ENCODE measurements around the gene NQO1. TPM values are rescaled to one million over a fixed set of nuclear protein-coding genes. Genes with fewer than 3 reads are reported as not detected.

Gene NQO1
- total and polyA plus RNA-seq, 9 of the 15 experiments (the other 6 are each of a cell fraction or from before 2014, with no cell fraction given): 96.7 to 198 (median 122) TPM

DNA sequence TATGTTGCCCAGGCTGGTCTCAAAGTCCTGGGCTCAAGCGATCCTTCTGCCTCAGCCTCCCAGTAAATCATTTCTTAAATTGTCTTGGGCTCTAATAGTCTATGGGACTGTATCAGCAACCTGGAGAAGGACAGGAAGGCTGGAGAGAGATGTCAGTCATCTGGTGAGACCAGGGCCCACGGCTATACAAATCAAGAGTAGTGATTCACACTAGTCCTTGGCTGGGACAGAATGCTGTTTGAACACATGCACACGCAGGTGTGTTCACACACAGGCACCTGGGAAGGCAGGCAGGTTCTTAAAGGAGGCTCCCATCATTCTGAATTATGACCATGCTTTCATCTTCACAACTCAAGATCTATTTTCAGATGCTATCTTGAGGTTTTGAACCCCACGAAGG lies 14.1 kb downstream of the NQO1 start:
- DNase-seq (ENCODE audit: extremely low read depth in 1 of 4, low spot score in 3 of 4): no peak
- Histone ChIP-seq H3K4me1 (replicated peaks in 1 of 2; ENCODE audit: control insufficient read depth in 2 of 2, insufficient read depth in 2 of 2, low read length in 2 of 2) (no peaks in the 10 kb centered on the region; a peak in 1 of 5 replicates), H3K9ac (ENCODE audit: insufficient read depth in 1 of 2, low read depth in 2 of 2, low read length in 2 of 2) (no peak overlapping the region), H3K4me2 (ENCODE audit: insufficient read depth, low read length) (no peak overlapping the region), H3K9me1 (ENCODE audit: control insufficient read depth, insufficient read depth, low read length) (no peaks in the 10 kb centered on the region), H3K4me3 (no peak overlapping the region), H3K79me2 (ENCODE audit: control insufficient read depth, insufficient read depth, low read length) (no peaks in the 10 kb centered on the region), H3K36me3 (ENCODE audit: control insufficient read depth, insufficient read depth, low read length) (peaks cover 64% of the 10 kb centered on the region; the same call in 2 of the 3 replicates), H4K20me1 (replicated peaks; ENCODE audit: control insufficient read depth, insufficient read depth, low read length) (no peaks in the 10 kb centered on the region), H3K27me3 (ENCODE audit: control insufficient read depth in 2 of 2, insufficient read depth in 2 of 2, low read length in 2 of 2) (no peaks in the 10 kb centered on the region), H3K27ac (ENCODE audit: extremely low read depth, low read depth, low read length) (no peak overlapping the region), H3K9me3 (replicated peaks; ENCODE audit: control insufficient read depth, insufficient read depth, low read depth, low read length) (no peaks in the 10 kb centered on the region), H2AFZ (ENCODE audit: low read depth, low read length) (no peak overlapping the region)
- in situ Hi-C loops (cut with MboI) (loop anchor here (5.0 kb wide), 1 partner anchor 40 kb away; the partner anchor contains the start of gene NOB1), intact Hi-C loops (cut with micrococcal nuclease) (no loop called here)
- TF ChIP-seq ZNF174 (CRISPR knock-in tag; IDR thresholded peaks at IDR 0.05): no peak
- TF ChIP-seq ZNF282 (CRISPR knock-in tag; IDR thresholded peaks at IDR 0.05): no peak
- ChIA-PET POLR2A (interaction anchor here (0.6 to 2.4 kb wide), 3 partner anchors 10 to 42 kb away, joined by 5 to 10 read pairs (median 6); partner anchors contain the start of gene NOB1), CTCF (ENCODE audit: low intra/inter-chr PET ratio) (no interaction called here)
- 76% methylated on average over 4 of the region's 4 CpGs for WGBS (ENCODE audit: insufficient coverage, low coverage, missing lambda C conversion rate)
- ATAC-seq: no peak
- FAIRE-seq: no peak
- no TSS peak for BruUV-seq (replicated peaks)

DNA sequence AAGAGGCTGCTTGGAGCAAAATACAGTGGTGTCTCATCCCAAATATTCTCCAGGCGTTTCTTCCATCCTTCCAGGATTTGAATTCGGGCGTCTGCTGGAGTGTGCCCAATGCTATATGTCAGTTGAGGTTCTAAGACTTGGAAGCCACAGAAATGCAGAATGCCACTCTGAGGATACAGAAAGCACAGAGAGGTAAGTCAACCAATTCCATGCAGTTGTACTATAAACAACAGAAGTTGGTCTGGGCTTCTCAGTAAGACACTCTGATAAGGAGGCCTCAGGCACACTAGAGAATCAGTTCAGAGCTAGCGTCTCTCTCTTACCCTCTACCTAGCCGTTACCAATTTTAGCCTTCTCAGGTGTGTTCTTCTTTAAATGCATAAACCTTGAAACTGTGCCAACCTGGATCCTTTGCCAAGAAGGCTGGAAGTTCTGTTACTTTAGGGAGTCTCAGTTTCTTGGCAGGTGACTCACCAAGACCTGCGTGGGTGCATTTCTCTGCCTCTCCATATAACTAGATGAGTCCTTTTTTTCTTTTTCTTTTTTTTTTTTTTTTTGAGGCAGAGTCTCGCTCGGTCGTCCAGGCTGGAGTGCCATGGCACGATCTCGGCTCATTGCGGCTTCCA lies 15.1 kb downstream of the NQO1 start:
- no TSS peak for BruUV-seq (replicated peaks)
- intact Hi-C loops (cut with micrococcal nuclease) (no loop called here), in situ Hi-C loops (cut with MboI) (loop anchor here (5.0 kb wide), 1 partner anchor 41 kb away; the partner anchor contains the start of gene NOB1)
- H3K36me3 ChIP-seq (ENCODE audit: control insufficient read depth, insufficient read depth, low read length): peaks cover 55% of the 10 kb centered on the region; the same call in 2 of the 3 replicates
- H3K4me3 ChIP-seq: no peak overlapping the region
- no peak overlapping the region for H2AFZ ChIP-seq (ENCODE audit: low read depth, low read length)
- TF ChIP-seq EGR1 (conservative IDR thresholded peaks at IDR 0.05): peak; percentile 69
- no peak for TF ChIP-seq RAD21 (CRISPR knock-in tag; conservative IDR thresholded peaks at IDR 0.05 in 1 of 2, IDR thresholded peaks at IDR 0.05 in 1 of 2)
- TF ChIP-seq NFIC (IDR thresholded peaks at IDR 0.05): peak; percentile 18; the same call in 1 of the 2 replicates
- no peaks in the 10 kb centered on the region for H3K79me2 ChIP-seq (ENCODE audit: control insufficient read depth, insufficient read depth, low read length)
- H3K9me3 ChIP-seq (replicated peaks; ENCODE audit: control insufficient read depth, insufficient read depth, low read depth, low read length): no peaks in the 10 kb centered on the region
- ATAC-seq: no peak
- H3K4me2 ChIP-seq (ENCODE audit: insufficient read depth, low read length): no peak overlapping the region
- ChIA-PET CTCF (ENCODE audit: low intra/inter-chr PET ratio) (interaction anchor here (0.7 kb wide), 1 partner anchor 315 kb away, joined by 3 read pairs; no protein-coding TSS in a partner anchor), POLR2A (interaction anchor here (0.6 to 2.4 kb wide), 3 partner anchors 11 to 86 kb away, joined by 4 to 10 read pairs (median 6); partner anchors contain the start of gene NOB1)
- H3K9ac ChIP-seq (ENCODE audit: insufficient read depth in 1 of 2, low read depth in 2 of 2, low read length in 2 of 2): no peak overlapping the region
- H4K20me1 ChIP-seq (replicated peaks; ENCODE audit: control insufficient read depth, insufficient read depth, low read length): no peaks in the 10 kb centered on the region
- DNase-seq (ENCODE audit: extremely low read depth in 1 of 4, low spot score in 3 of 4): no peak
- 71% methylated on average over 7 of the region's 12 CpGs for WGBS (ENCODE audit: insufficient coverage, low coverage, missing lambda C conversion rate)
- FAIRE-seq: no peak
- no peaks in the 10 kb centered on the region; a peak in 1 of 5 replicates for H3K4me1 ChIP-seq (replicated peaks in 1 of 2; ENCODE audit: control insufficient read depth in 2 of 2, insufficient read depth in 2 of 2, low read length in 2 of 2)
- H3K9me1 ChIP-seq (ENCODE audit: control insufficient read depth, insufficient read depth, low read length): no peaks in the 10 kb centered on the region
- no peaks in the 10 kb centered on the region for H3K27me3 ChIP-seq (ENCODE audit: control insufficient read depth in 2 of 2, insufficient read depth in 2 of 2, low read length in 2 of 2)
- no peak overlapping the region; the same call in 2 of the 3 replicates for H3K27ac ChIP-seq (ENCODE audit: extremely low read depth, low read depth, low read length)

All from K562 (cell line).